OCI-LY1 (cell line): ENCODE results near the gene SPINK9.

Experiments
- H2AFZ ChIP-seq: fragments of 200-600 bp; sonication (generic), shearing (Covaris generic); 2 replicates; pipeline ENCODE4 v1.6.0; 2014; ENCODE audit warnings: antibody characterized with exemption, mild to moderate bottlenecking, low read length
- H3F3A ChIP-seq: fragments of 200-600 bp; sonication (generic), shearing (Covaris generic); 2 replicates; pipeline ENCODE4 v1.6.0; 2014; ENCODE audit warnings: mild to moderate bottlenecking, antibody characterized with exemption, low read length, moderate library complexity; ENCODE audit not compliant: insufficient read depth
- H3K27ac ChIP-seq: fragments of 200-600 bp; sonication (generic); 2 replicates; pipeline ENCODE4 v1.5.1; 2014; ENCODE audit warnings: low read length, mixed run types, mild to moderate bottlenecking, low read depth; ENCODE audit not compliant: poor library complexity, severe bottlenecking
- H3K27me3 ChIP-seq: fragments of 200-600 bp; sonication (generic); 2 replicates; pipeline ENCODE4 v1.6.0; 2014; ENCODE audit warnings: antibody characterized with exemption, mild to moderate bottlenecking, low read length, moderate library complexity; ENCODE audit not compliant: insufficient read depth
- H3K36me3 ChIP-seq: fragments of 200-600 bp; sonication (generic); 2 replicates; pipeline ENCODE4 v1.6.1; 2014; ENCODE audit warnings: mild to moderate bottlenecking, antibody characterized with exemption, low read length, moderate library complexity, mixed read lengths; ENCODE audit not compliant: insufficient read depth
- H3K4me1 ChIP-seq: fragments of 200-600 bp; sonication (generic); 2 replicates; pipeline ENCODE4 v1.5.1; 2014; ENCODE audit warnings: mild to moderate bottlenecking, low read length, moderate library complexity; ENCODE audit not compliant: insufficient read depth, severe bottlenecking
- H3K4me2 ChIP-seq: fragments of 200-600 bp; sonication (generic), shearing (Covaris generic); 2 replicates; pipeline ENCODE4 v1.6.1; 2014; ENCODE audit warnings: low read length
- H3K4me3 ChIP-seq: fragments of 200-600 bp; sonication (generic); 2 replicates; pipeline ENCODE4 v1.5.1; 2014; ENCODE audit warnings: low read length, low read depth, mild to moderate bottlenecking, mixed read lengths; ENCODE audit not compliant: poor library complexity, severe bottlenecking
- H3K79me2 ChIP-seq: fragments of 200-600 bp; shearing (Covaris generic); 2 replicates; pipeline ENCODE4 v1.6.1; 2016; ENCODE audit warnings: mixed run types, low read length, mixed read lengths; ENCODE audit not compliant: insufficient read depth
- H3K9ac ChIP-seq: fragments of 200-600 bp; sonication (generic), shearing (Covaris generic); 2 replicates; pipeline ENCODE4 v1.6.1; 2014; ENCODE audit warnings: mild to moderate bottlenecking, low read length, mixed read lengths
- H3K9me2 ChIP-seq: fragments of 200-600 bp; sonication (generic), shearing (Covaris generic); 2 replicates; pipeline ENCODE4 v1.6.1; 2014; ENCODE audit warnings: low read depth, mild to moderate bottlenecking, low read length, mixed read lengths
- H3K9me3 ChIP-seq: fragments of 200-600 bp; shearing (Covaris generic); 2 replicates; pipeline ENCODE4 v1.6.1; 2014; ENCODE audit warnings: low read length, mixed read lengths
- H4K20me1 ChIP-seq: fragments of 200-600 bp; sonication (generic), shearing (Covaris generic); 2 replicates; pipeline ENCODE4 v1.6.0; 2016; ENCODE audit warnings: mild to moderate bottlenecking, low read length; ENCODE audit not compliant: insufficient read depth
- EZH2 ChIP-seq: fragments of 200-600 bp; sonication (generic), shearing (Covaris generic); IDR thresholded peaks from 2 replicates; pipeline ENCODE4 v1.8.0; 2017; ENCODE audit warnings: borderline replicate concordance, mixed run types, mild to moderate bottlenecking, antibody characterized with exemption, low read length, moderate library complexity, mixed read lengths
- TF ChIP-seq, protein P1 (sequence below): fragments of 200-600 bp; sonication (generic), shearing (Covaris generic); IDR thresholded peaks from 2 replicates; pipeline ENCODE4 v1.5.1; 2017; ENCODE audit warnings: mild to moderate bottlenecking, antibody characterized with exemption, low read length, moderate library complexity, mixed read lengths

Gene SPINK9

GRCh38 chr5:148387325-148387724 lies 52.0 kb downstream of the SPINK9 start:
- no peaks in the 10 kb centered on the region for H3F3A ChIP-seq
- H4K20me1 ChIP-seq: no peaks in the 10 kb centered on the region
- TF ChIP-seq, protein P1, sequence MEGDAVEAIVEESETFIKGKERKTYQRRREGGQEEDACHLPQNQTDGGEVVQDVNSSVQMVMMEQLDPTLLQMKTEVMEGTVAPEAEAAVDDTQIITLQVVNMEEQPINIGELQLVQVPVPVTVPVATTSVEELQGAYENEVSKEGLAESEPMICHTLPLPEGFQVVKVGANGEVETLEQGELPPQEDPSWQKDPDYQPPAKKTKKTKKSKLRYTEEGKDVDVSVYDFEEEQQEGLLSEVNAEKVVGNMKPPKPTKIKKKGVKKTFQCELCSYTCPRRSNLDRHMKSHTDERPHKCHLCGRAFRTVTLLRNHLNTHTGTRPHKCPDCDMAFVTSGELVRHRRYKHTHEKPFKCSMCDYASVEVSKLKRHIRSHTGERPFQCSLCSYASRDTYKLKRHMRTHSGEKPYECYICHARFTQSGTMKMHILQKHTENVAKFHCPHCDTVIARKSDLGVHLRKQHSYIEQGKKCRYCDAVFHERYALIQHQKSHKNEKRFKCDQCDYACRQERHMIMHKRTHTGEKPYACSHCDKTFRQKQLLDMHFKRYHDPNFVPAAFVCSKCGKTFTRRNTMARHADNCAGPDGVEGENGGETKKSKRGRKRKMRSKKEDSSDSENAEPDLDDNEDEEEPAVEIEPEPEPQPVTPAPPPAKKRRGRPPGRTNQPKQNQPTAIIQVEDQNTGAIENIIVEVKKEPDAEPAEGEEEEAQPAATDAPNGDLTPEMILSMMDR: no peak
- TF ChIP-seq EZH2: no peak
- H3K4me2 ChIP-seq: no peak overlapping the region
- peaks cover 28% of the 10 kb centered on the region for H3K4me1 ChIP-seq
- peaks cover 22% of the 10 kb centered on the region; the same call in 1 of the 2 replicates for H3K36me3 ChIP-seq
- H3K9me3 ChIP-seq: no peaks in the 10 kb centered on the region
- peaks cover 66% of the 10 kb centered on the region for H3K79me2 ChIP-seq
- no peak overlapping the region for H3K27ac ChIP-seq
- no peaks in the 10 kb centered on the region for H3K9me2 ChIP-seq
- no peaks in the 10 kb centered on the region for H3K27me3 ChIP-seq
- H2AFZ ChIP-seq: no peak overlapping the region
- no peak overlapping the region for H3K4me3 ChIP-seq
- H3K9ac ChIP-seq: no peak overlapping the region

GRCh38 chr5:148388696-148389095 lies 53.3 kb downstream of the SPINK9 start:
- Histone ChIP-seq H3K9me2 (no peaks in the 10 kb centered on the region), H3K4me1 (peaks cover 19% of the 10 kb centered on the region), H3K79me2 (peaks cover 67% of the 10 kb centered on the region), H3K4me3 (no peak overlapping the region), H2AFZ (no peak overlapping the region), H3K36me3 (peaks cover 22% of the 10 kb centered on the region; the same call in 1 of the 2 replicates), H3K9me3 (no peaks in the 10 kb centered on the region), H3F3A (no peaks in the 10 kb centered on the region), H3K27me3 (no peaks in the 10 kb centered on the region), H4K20me1 (0 out of 2 replicates have a peak, but pooled peaks cover 2% of the 10 kb centered on the region), H3K27ac (no peak overlapping the region), H3K4me2 (no peak overlapping the region), H3K9ac (no peak overlapping the region)
- TF ChIP-seq, protein P1: no peak
- TF ChIP-seq EZH2: no peak
